ENCODE measurements around the gene PDZRN3. TPM values are rescaled to one million over a fixed set of nuclear protein-coding genes. Genes with fewer than 3 reads are reported as not detected.

PDZRN3 gene
- total and polyA plus RNA-seq, 2 donors (not counting 3 experiments of a cell fraction or from before 2014, with no cell fraction given) = not detected

- no peaks in the 10 kb centered on the region for H3K9me3 ChIP-seq (replicated peaks; ENCODE audit: control insufficient read depth, insufficient read depth, low read length)
- H3K9ac ChIP-seq (replicated peaks; ENCODE audit: extremely low read depth, insufficient read depth, low read length) = no peak overlapping the region
- H2AFZ ChIP-seq (ENCODE audit: low read depth, low read length) = no peak overlapping the region
- intact Hi-C loops (cut with micrococcal nuclease) (no loop called here), dilution Hi-C loops (cut with MboI; ENCODE audit: extremely low pct_ligation_motif_present, low sequenced_read_pairs) (no loop called here)
- H4K20me1 ChIP-seq (replicated peaks; ENCODE audit: control insufficient read depth, extremely low read depth, insufficient read depth, low read length) = no peaks in the 10 kb centered on the region
- no peak overlapping the region for H3K4me2 ChIP-seq (ENCODE audit: insufficient read depth, low read length)
- no peaks in the 10 kb centered on the region for H3K36me3 ChIP-seq (ENCODE audit: control insufficient read depth in 2 of 2, extremely low read depth in 1 of 2, insufficient read depth in 2 of 2, low read length in 2 of 2)
- no peaks in the 10 kb centered on the region for H3K27me3 ChIP-seq (ENCODE audit: control insufficient read depth in 2 of 2, insufficient read depth in 2 of 2, low read length in 2 of 2)
- no peaks in the 10 kb centered on the region for H3K79me2 ChIP-seq (ENCODE audit: control insufficient read depth, insufficient read depth, low read length)
- ChIA-PET POLR2A (no interaction called here), CTCF (no interaction called here)
- H3K27ac ChIP-seq (ENCODE audit: insufficient read depth, low read depth, low read length) = no peak overlapping the region
- TF ChIP-seq, protein P1, sequence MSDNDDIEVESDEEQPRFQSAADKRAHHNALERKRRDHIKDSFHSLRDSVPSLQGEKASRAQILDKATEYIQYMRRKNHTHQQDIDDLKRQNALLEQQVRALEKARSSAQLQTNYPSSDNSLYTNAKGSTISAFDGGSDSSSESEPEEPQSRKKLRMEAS (IDR thresholded peaks at IDR 0.05; ENCODE audit: insufficient read depth, insufficient read length) = no peak
- no peak for TF ChIP-seq EZH2 (IDR thresholded peaks at IDR 0.05; ENCODE audit: borderline replicate concordance, low read depth, low read length, severe bottlenecking)
- TF ChIP-seq CTCF (IDR thresholded peaks at IDR 0.05; ENCODE audit: extremely low read depth in 1 of 2, insufficient read depth in 1 of 2, low read depth in 1 of 2, low read length in 2 of 2) = no peak
- TF ChIP-seq POLR2A (IDR thresholded peaks at IDR 0.05; ENCODE audit: low read depth, low read length) = no peak
- TF ChIP-seq POLR2AphosphoS5 (IDR thresholded peaks at IDR 0.05; ENCODE audit: insufficient read depth, low read depth, low read length) = no peak
- no peak for TF ChIP-seq MYC (IDR thresholded peaks at IDR 0.05; ENCODE audit: low read depth, low read length)
- TF ChIP-seq GATA2 (IDR thresholded peaks at IDR 0.05; ENCODE audit: insufficient read depth, insufficient read length, low read depth, low read length) = no peak
- TF ChIP-seq FOS (IDR thresholded peaks at IDR 0.05; ENCODE audit: borderline replicate concordance, insufficient read depth, low read length) = no peak
- TF ChIP-seq JUN (IDR thresholded peaks at IDR 0.05; ENCODE audit: borderline replicate concordance, insufficient read depth, insufficient read length, low read depth) = no peak
- no peak for FAIRE-seq
- no peaks in the 10 kb centered on the region for H3K9me1 ChIP-seq (replicated peaks; ENCODE audit: control insufficient read depth, extremely low read depth, insufficient read depth, low read length)
- H3K4me1 ChIP-seq (ENCODE audit: control insufficient read depth, extremely low read depth, insufficient read depth, low read length) = no peaks in the 10 kb centered on the region
- DNase-seq (ENCODE audit: low read depth, low spot score) = no peak
- no TSS peak for BruUV-seq (replicated peaks)
- no peak overlapping the region for H3K4me3 ChIP-seq (replicated peaks in 1 of 3; ENCODE audit: insufficient read depth in 1 of 3, low read depth in 1 of 3, low read length in 3 of 3)
These were observed 86.3 kb downstream of the PDZRN3 start for GRCh38 chr3:73538486-73538885.
